Fibroblast of lung (primary cell): ENCODE results near the gene PACSIN1. TPM values are rescaled to one million over a fixed set of nuclear protein-coding genes. Genes with fewer than 3 reads are reported as not detected.

Experiments
- DNase-seq, 2 donors: peaks; one replicate each; pipeline versions ENCODE4 v3.0.0 to v3.0.0-alpha.2; 2010; ENCODE audit warnings: low read depth in 2 of 2
- H2AFZ ChIP-seq: 2 replicates; pipeline ENCODE4 v1.5.1; 2012; ENCODE audit warnings: low read length, control low read depth, inconsistent platforms
- H3K27ac ChIP-seq: 2 replicates; pipeline ENCODE4 v1.5.1; 2011; ENCODE audit warnings: low read length, control low read depth; ENCODE audit not compliant: insufficient read depth
- H3K27me3 ChIP-seq: 2 replicates; pipeline ENCODE4 v1.5.1; 2011; ENCODE audit warnings: mild to moderate bottlenecking, low read length; ENCODE audit not compliant: control insufficient read depth, insufficient read depth
- H3K36me3 ChIP-seq: 2 replicates; pipeline ENCODE4 v1.5.1; 2011; ENCODE audit warnings: low read length; ENCODE audit not compliant: control insufficient read depth, insufficient read depth
- H3K4me1 ChIP-seq: 2 replicates; pipeline ENCODE4 v1.5.1; 2011; ENCODE audit warnings: low read length; ENCODE audit not compliant: control insufficient read depth, insufficient read depth; ENCODE audit errors: extremely low read depth
- H3K4me2 ChIP-seq: 2 replicates; pipeline ENCODE4 v1.5.1; 2011; ENCODE audit warnings: low read length, control low read depth; ENCODE audit not compliant: insufficient read depth; ENCODE audit errors: extremely low read depth
- H3K4me3 ChIP-seq, 4 experiments: fragments of 200-600 bp in 1 of 4; sonication (generic) in 1 of 4; replicated peaks in 1 of 4; 2 replicates each; pipeline ENCODE4 v1.5.1; 2011 to 2016; ENCODE audit warnings: low read length in 4 of 4, low read depth in 3 of 4, mild to moderate bottlenecking in 3 of 4, control low read depth in 2 of 4, inconsistent platforms in 1 of 4, mixed read lengths in 1 of 4; ENCODE audit not compliant: insufficient read depth in 1 of 4; ENCODE audit errors: control extremely low read depth in 1 of 4
- H3K79me2 ChIP-seq: 2 replicates; pipeline ENCODE4 v1.5.1; 2012; ENCODE audit warnings: mild to moderate bottlenecking, low read length, inconsistent platforms; ENCODE audit not compliant: control insufficient read depth, insufficient read depth
- H3K9ac ChIP-seq: 2 replicates; pipeline ENCODE4 v1.5.1; 2011; ENCODE audit warnings: mild to moderate bottlenecking, low read length, control low read depth; ENCODE audit not compliant: insufficient read depth
- H3K9me3 ChIP-seq: 2 replicates; pipeline ENCODE4 v1.5.1; 2012; ENCODE audit warnings: low read depth, low read length; ENCODE audit not compliant: control insufficient read depth, insufficient read depth
- H4K20me1 ChIP-seq: 2 replicates; pipeline ENCODE4 v1.5.1; 2011; ENCODE audit warnings: low read length; ENCODE audit not compliant: control insufficient read depth, insufficient read depth; ENCODE audit errors: extremely low read depth
- EZH2 ChIP-seq: IDR thresholded peaks from 2 replicates; pipeline ENCODE4 v1.5.1; 2012; ENCODE audit warnings: low read length, control low read depth, mild to moderate bottlenecking; ENCODE audit errors: missing control alignments
- polyA plus RNA-seq, 2 donors: library from polyadenylated mRNA; depleted of rRNA in 1 of 2; stranded (reverse) in 1 of 2; unstranded in 1 of 2; fragments of >200 nt; gene quantifications; 2 replicates each; pipeline ENCODE4 v1.2.1, GENCODE V29; 2011 to 2012; ENCODE audit warnings: missing spikeins in 1 of 2
- total RNA-seq: library from RNA; depleted of rRNA; stranded (reverse); fragments of >200 nt; gene quantifications from 2 replicates; pipeline ENCODE4 v1.2.1, GENCODE V29; 2014
- TF ChIP-seq, protein P1 (sequence below), 2 donors: IDR thresholded peaks in 1 of 2; conservative IDR thresholded peaks in 1 of 2; 1 replicate in 1 of 2; 2 replicates in 1 of 2; pipeline ENCODE4 v1.5.1; 2011 to 2012; ENCODE audit warnings: low read length in 2 of 2, control low read depth in 1 of 2, inconsistent platforms in 1 of 2, low read depth in 1 of 2, mild to moderate bottlenecking in 1 of 2

Gene PACSIN1
- total and polyA plus RNA-seq, 2 donors (not counting 1 experiment from before 2014, with no cell fraction given) = under 0.01 TPM; not detected in 1

GRCh38 chr6:34463299-34463698, 2.6 kb upstream of the PACSIN1 start:
- Histone ChIP-seq H3K9ac (no peak overlapping the region), H3K9me3 (no peaks in the 10 kb centered on the region), H3K27me3 (peaks cover 22% of the 10 kb centered on the region), H3K79me2 (no peaks in the 10 kb centered on the region), H2AFZ (no peak overlapping the region), H3K27ac (no peak overlapping the region), H3K4me1 (peaks cover 2% of the 10 kb centered on the region), H3K4me2 (no peak overlapping the region), H4K20me1 (no peaks in the 10 kb centered on the region), H3K36me3 (no peaks in the 10 kb centered on the region), H3K4me3 (no peak overlapping the region)
- no peak for DNase-seq
- TF ChIP-seq, protein P1, sequence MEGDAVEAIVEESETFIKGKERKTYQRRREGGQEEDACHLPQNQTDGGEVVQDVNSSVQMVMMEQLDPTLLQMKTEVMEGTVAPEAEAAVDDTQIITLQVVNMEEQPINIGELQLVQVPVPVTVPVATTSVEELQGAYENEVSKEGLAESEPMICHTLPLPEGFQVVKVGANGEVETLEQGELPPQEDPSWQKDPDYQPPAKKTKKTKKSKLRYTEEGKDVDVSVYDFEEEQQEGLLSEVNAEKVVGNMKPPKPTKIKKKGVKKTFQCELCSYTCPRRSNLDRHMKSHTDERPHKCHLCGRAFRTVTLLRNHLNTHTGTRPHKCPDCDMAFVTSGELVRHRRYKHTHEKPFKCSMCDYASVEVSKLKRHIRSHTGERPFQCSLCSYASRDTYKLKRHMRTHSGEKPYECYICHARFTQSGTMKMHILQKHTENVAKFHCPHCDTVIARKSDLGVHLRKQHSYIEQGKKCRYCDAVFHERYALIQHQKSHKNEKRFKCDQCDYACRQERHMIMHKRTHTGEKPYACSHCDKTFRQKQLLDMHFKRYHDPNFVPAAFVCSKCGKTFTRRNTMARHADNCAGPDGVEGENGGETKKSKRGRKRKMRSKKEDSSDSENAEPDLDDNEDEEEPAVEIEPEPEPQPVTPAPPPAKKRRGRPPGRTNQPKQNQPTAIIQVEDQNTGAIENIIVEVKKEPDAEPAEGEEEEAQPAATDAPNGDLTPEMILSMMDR (conservative IDR thresholded peaks at IDR 0.05 in 1 of 2, IDR thresholded peaks at IDR 0.05 in 1 of 2; ENCODE audit: low read depth in 1 of 2, low read length in 2 of 2) = no peak
- TF ChIP-seq EZH2 = no peak

DNA sequence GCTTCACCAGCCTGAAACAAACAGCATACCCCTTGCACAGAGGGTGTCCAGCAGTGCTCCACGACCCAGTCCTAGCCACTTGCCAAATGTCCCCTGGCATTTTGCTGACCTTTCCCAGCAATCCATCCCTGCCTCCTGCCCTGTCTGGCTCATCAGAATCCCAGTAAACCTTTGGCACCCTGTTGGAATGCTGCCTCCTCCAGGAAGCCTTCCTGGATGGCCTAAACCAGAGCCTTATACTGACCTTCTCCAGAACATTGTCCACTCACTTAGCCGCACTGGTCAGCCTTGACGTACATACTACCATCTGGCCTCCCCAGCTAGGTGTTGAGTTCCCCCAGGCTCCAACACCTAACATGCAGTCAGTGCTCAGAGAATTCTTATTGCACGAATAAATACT, 2.0 kb upstream of the PACSIN1 start:
- Histone ChIP-seq H3K79me2 (no peaks in the 10 kb centered on the region), H3K4me1 (peaks cover 2% of the 10 kb centered on the region), H3K9me3 (no peaks in the 10 kb centered on the region), H3K4me2 (no peak overlapping the region), H2AFZ (no peak overlapping the region), H3K27me3 (peaks cover 22% of the 10 kb centered on the region), H3K9ac (no peak overlapping the region), H3K4me3 (no peak overlapping the region), H3K27ac (no peak overlapping the region), H4K20me1 (no peaks in the 10 kb centered on the region), H3K36me3 (no peaks in the 10 kb centered on the region)
- DNase-seq = no peak
- TF ChIP-seq, protein P1 (conservative IDR thresholded peaks at IDR 0.05 in 1 of 2, IDR thresholded peaks at IDR 0.05 in 1 of 2; ENCODE audit: low read depth in 1 of 2, low read length in 2 of 2) = no peak
- TF ChIP-seq EZH2 = no peak

- H3K4me2 ChIP-seq = no peak overlapping the region
- no peak for DNase-seq
- no peaks in the 10 kb centered on the region for H3K79me2 ChIP-seq
- H2AFZ ChIP-seq = no peak overlapping the region
- no peak overlapping the region for H3K4me3 ChIP-seq
- H3K9me3 ChIP-seq = no peaks in the 10 kb centered on the region
- no peak overlapping the region for H3K27ac ChIP-seq
- TF ChIP-seq, protein P1 (conservative IDR thresholded peaks at IDR 0.05 in 1 of 2, IDR thresholded peaks at IDR 0.05 in 1 of 2; ENCODE audit: low read depth in 1 of 2, low read length in 2 of 2) = no peak
- TF ChIP-seq EZH2 = no peak
- H3K36me3 ChIP-seq = no peaks in the 10 kb centered on the region
- H3K9ac ChIP-seq = no peak overlapping the region
- H3K27me3 ChIP-seq = peaks cover 22% of the 10 kb centered on the region
- H3K4me1 ChIP-seq = peaks cover 2% of the 10 kb centered on the region
- no peaks in the 10 kb centered on the region for H4K20me1 ChIP-seq
These were observed 638 bp downstream of the PACSIN1 start for GRCh38 chr6:34466242-34467185.
